Activated naive CD4-positive, alpha-beta T cell treated with anti-CD3 and anti-CD28 coated beads for 36 hours (primary cell): Measurements from ENCODE around the gene HOXB4. TPM values are rescaled to one million over a fixed set of nuclear protein-coding genes. Genes with fewer than 3 reads are reported as not detected.
A peak's percentile ranks its signal among the peaks of the same experiment; 100 is the strongest.

Source experiments
- CTCF ChIA-PET: fragments of 350-600 bp; sonication (Branson Sonifier 250); formaldehyde crosslinking; loops from one replicate; lab custom pipeline; 2021; ENCODE audit warnings: antibody characterized with exemption; lab: Charles Lee
- DNase-seq: peaks from one replicate; pipeline ENCODE4 v3.0.0-alpha.2; 2020
- H3K27ac Mint-ChIP-seq: one replicate; pipeline ENCODE4 v1.8.0; 2021; ENCODE audit warnings: mild to moderate bottlenecking, mixed read lengths
- H3K27me3 Mint-ChIP-seq: one replicate; pipeline ENCODE4 v1.8.0; 2021; ENCODE audit warnings: low read depth, mixed read lengths
- H3K36me3 Mint-ChIP-seq: one replicate; pipeline ENCODE4 v1.8.0; 2021; ENCODE audit warnings: low read depth, mixed read lengths
- H3K4me1 Mint-ChIP-seq: one replicate; pipeline ENCODE4 v1.8.0; 2021; ENCODE audit warnings: low read depth, mixed read lengths
- H3K4me3 Mint-ChIP-seq: one replicate; pipeline ENCODE4 v1.8.0; 2021; ENCODE audit warnings: mild to moderate bottlenecking, moderate library complexity, mixed read lengths
- H3K9me3 Mint-ChIP-seq: one replicate; pipeline ENCODE4 v1.8.0; 2021; ENCODE audit warnings: mixed read lengths
- intact Hi-C: fragments of 100-400 bp; cut with micrococcal nuclease; formaldehyde crosslinking; loops from one replicate; pipeline ENCODE4 v1.15.1; 2023
- total RNA-seq, 2 experiments: library from RNA; stranded (reverse); gene quantifications; one replicate each; pipeline ENCODE4 v1.2.3, GENCODE V29; 2021

The HOXB4 gene
- total RNA-seq, 2 experiments from 2014 or later, result 2.3 to 2.5 TPM

DNA sequence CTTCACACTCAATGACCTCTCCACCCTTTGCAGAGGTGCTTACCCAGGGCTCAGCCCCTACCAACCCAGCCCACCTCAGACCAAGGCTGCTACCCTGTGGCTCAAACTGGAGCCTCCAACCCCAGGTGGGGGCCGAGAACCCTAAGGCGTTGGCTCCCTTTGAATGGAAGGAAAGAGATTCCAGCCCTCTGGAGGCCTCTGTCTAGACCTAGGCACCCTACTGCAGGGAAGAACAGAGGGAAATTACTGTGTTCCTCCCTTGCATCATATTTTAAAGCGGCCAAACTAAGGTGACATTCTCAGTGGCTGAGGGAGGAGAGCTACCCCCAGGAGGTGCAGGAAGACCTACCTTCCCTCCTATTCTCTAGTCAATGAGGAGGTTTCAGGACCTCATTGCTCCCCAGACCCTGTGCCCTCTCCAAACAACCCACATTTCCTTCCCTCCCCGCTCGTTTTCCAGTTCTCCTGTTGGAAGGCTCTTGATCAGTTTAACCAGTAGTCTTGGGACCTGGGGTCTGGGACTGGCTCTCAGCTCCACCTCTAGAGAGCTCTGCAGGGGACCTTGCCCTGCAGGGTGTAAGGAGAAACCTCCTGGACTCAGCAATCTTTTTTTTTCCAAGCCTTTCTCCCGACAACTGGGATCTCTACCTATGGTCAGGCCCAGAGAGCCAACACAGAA lies 42.5 kb upstream of the HOXB4 start:
- Mint-ChIP-seq H3K4me3 (no peak overlapping the region), H3K27ac (no peak overlapping the region), H3K36me3 (no peaks in the 10 kb centered on the region), H3K27me3 (peaks cover 78% of the 10 kb centered on the region), H3K9me3 (no peaks in the 10 kb centered on the region), H3K4me1 (peaks cover 23% of the 10 kb centered on the region)
- no peak for DNase-seq
- intact Hi-C loops, result no loop called here
- CTCF ChIA-PET, result interaction anchor here (1.0 kb wide), 1 partner anchor 74 kb away, joined by 3 read pairs; no protein-coding TSS in a partner anchor

DNA sequence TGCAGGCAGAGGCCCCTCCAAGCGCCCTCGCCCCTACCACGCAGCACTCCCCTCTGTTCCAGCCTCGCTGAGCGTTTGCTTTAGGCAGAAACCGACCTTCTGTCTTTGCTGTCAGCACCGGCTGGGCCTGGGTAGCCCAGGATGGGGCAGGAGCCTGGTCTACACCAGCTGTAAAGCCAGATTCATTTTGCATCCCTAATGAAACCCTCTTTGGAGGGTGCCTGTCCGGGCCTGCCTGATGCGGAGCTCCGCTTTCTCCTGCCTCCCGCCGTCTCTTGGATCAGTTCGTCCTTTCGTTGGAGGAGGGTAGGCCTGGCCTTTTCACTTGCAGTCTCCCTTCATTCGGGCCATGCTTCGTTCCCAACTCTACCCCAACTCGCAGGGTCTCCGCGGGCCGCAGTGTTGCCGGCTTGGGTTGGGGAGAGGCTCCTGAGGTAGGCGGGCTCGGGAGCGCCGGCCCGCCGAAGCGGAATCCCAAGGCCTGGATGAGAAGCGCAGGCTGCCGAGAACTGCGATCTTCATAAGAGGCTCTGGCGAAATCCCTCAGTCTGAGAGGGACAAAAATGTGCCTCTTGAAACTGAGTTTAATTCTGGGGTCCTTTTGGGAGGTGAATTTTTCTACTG lies 41.8 kb upstream of the HOXB4 start:
- Mint-ChIP-seq H3K4me3 (no peak overlapping the region), H3K27ac (no peak overlapping the region), H3K4me1 (peaks cover 29% of the 10 kb centered on the region), H3K36me3 (no peaks in the 10 kb centered on the region), H3K9me3 (no peaks in the 10 kb centered on the region), H3K27me3 (peaks cover 82% of the 10 kb centered on the region)
- CTCF ChIA-PET, result interaction anchor here (1.0 to 1.4 kb wide), 4 partner anchors 10 to 546 kb away, joined by 3 to 5 read pairs (median 4); no protein-coding TSS in a partner anchor
- DNase-seq, result no peak
- intact Hi-C loops, result loop anchor here (2.0 kb wide), 1 partner anchor 595 kb away; no protein-coding TSS in a partner anchor

DNA sequence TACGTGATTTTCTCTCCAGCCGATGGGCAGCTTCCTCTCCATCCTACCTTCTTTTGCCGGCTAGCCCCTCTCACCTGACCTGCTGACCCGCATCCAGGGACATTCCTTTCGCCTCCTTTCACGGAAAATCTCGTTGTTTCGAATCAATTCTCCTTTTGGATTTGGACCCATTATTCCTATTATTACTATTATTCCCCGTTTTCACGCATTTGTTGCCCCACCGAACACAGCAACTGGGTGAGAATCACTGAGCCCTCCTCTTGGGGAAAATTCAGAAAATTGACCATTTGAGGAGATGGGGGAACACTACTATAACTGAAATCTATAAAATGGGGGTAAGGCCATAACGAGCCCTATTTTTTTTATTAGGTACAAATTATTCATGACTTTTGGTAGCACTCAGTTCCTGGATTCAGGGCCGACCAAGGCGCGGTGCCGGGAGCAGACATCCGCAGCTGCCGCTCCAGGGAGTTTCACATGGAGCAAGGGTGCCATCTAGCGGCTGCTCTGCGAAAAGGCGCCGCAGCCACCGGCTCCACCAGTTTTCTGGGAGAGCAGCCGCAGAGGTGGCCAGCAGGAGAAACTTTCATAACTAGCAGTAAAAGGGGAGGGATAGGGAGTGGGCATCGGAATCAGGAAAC lies 40.2 kb upstream of the HOXB4 start:
- Mint-ChIP-seq H3K27me3 (peaks cover 84% of the 10 kb centered on the region), H3K27ac (no peak overlapping the region), H3K4me3 (no peak overlapping the region)

DNA sequence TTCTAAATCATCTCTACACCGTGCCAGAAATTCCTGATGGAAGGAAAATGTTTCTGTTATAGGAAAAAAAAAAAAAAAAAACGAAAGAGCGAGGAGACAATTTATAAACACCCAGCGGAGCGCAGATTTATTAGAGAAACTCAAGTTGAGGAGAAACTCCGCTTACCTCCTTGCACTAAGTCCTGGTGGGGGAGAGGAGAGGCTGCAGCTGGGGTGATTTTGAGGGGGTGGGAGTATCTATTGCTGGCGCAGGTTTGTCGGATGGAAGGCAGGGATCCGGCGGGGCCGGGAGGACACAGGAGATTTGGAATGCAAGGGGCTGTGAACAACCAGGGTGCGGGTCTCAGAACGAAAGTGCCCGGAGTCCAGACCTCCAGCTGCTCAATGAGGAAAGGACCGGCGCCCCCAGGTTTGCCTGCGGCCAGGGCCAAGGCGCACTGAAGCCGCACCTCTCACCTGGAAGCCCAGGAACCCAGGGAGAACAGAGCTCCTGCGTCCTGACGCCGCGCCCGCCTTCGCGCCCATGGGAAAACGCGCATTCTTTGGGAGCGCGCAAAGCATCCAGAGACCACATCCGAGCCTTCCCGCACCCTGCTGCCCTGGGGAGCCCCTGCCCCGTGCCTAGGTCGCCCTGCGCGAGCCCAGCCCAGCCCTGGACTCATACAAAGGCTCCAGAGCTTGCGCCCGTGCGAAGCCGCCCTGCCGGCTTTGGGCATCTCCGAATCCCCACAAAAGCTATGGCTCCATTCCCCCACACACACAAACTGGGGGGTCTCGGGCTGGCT lies 39.5 kb upstream of the HOXB4 start:
- Mint-ChIP-seq H3K4me1 (peaks cover 42% of the 10 kb centered on the region), H3K27me3 (peaks cover 83% of the 10 kb centered on the region), H3K4me3 (no peak overlapping the region), H3K36me3 (no peaks in the 10 kb centered on the region), H3K9me3 (no peaks in the 10 kb centered on the region), H3K27ac (no peak overlapping the region)
- intact Hi-C loops, result loop anchor here (2.0 kb wide), 1 partner anchor 593 kb away; no protein-coding TSS in a partner anchor
- CTCF ChIA-PET, result interaction anchor here (0.6 to 2.5 kb wide), 14 partner anchors 8 to 537 kb away, joined by 3 to 15 read pairs (median 4); partner anchors contain the start of genes HOXB5 and HOXB6
- DNase-seq, result no peak

More for the DNA sequence above, 40.2 kb upstream of the HOXB4 start:
- no peaks in the 10 kb centered on the region for H3K36me3 Mint-ChIP-seq
- CTCF ChIA-PET, result interaction anchor here (0.6 to 2.5 kb wide), 17 partner anchors 9 to 545 kb away, joined by 3 to 15 read pairs (median 3); partner anchors contain the start of genes HOXB5 and HOXB6
- intact Hi-C loops, result loop anchor here (2.0 kb wide), 1 partner anchor 594 kb away; no protein-coding TSS in a partner anchor
- peak; percentile 88 for DNase-seq
- no peaks in the 10 kb centered on the region for H3K9me3 Mint-ChIP-seq
- H3K4me1 Mint-ChIP-seq, result peaks cover 40% of the 10 kb centered on the region

DNA sequence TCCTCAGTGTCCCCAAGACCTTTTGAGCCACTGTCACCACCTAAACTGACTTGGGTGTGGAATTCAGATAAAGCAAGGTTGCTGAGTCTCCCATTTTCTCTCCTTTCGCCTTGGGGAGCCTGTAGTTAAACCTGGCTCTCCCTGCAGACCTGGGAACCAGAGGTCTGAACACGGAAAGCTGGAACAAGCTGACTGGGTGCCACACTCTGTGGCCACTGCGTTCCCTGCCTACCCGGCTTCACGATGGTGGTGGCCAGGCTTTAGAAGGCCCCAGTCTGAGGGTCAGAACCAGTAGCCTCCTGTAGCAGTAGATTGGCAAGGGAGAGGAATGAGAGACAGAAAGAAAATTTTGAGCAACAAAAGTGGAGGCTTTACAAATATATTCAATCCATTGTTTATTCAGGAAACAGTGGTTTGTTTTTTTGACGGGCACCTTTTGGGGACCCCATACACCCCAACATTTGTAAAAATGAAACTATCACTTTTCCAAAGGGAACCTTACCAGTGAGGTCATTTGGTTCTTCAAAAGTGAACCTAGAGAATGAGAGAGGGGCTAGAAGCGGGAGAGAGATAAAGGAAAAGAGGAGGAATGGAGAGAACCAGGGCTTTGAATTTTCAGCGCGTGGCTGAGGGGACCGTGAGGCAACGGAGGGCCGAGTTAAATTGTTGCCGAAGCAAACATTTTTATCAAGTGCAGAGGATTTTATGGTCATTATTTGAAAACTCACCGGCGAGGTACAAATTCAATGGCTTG lies 38.7 kb upstream of the HOXB4 start:
- no peaks in the 10 kb centered on the region for H3K36me3 Mint-ChIP-seq
- H3K4me1 Mint-ChIP-seq, result peaks cover 47% of the 10 kb centered on the region
- H3K27me3 Mint-ChIP-seq, result peaks cover 82% of the 10 kb centered on the region
- CTCF ChIA-PET, result interaction anchor here (0.6 to 2.5 kb wide), 8 partner anchors 8 to 170 kb away, joined by 3 to 15 read pairs (median 7); partner anchors contain the start of genes HOXB5 and HOXB6
- H3K27ac Mint-ChIP-seq, result no peak overlapping the region
- no peak overlapping the region for H3K4me3 Mint-ChIP-seq
- intact Hi-C loops, result no loop called here
- H3K9me3 Mint-ChIP-seq, result no peaks in the 10 kb centered on the region
- DNase-seq, result no peak

DNA sequence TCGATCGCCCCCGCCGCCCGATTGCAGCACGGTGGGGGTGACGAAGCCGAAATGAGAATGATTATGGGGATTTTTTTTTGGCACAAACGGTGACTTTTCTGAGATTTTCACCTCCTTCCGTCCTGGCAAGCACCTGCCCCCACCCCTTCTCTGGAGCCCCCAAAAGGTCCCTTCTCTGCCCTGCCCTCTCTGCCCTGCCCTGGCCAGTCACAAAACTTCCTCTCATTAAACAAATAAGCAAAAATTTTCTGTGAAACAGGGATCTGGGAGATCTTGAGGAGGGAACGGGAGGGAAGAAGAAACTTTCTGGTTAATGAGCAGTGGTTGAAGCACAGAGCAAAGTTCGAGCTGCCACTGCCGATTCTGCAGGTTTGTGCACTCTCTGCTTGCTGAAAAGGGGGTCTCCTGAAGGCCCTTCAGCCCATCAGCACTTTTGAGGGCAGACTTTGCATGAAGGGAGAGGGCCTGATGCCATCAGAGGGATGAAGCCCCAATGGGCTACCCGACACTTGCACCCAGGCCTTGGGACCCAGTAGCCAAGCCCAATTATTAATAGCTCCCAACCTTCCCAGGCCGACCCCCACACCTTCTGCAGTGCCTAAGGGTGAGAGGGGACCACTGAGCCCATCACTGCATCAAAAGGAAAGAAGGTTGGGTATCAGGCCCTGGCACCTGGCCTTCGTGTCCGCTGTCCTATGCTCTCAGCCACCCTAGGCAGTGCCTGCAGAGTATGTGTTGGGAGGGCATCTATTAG lies 38.0 kb upstream of the HOXB4 start:
- no peak overlapping the region for H3K27ac Mint-ChIP-seq
- H3K9me3 Mint-ChIP-seq, result no peaks in the 10 kb centered on the region
- CTCF ChIA-PET, result interaction anchor here (0.6 to 1.8 kb wide), 6 partner anchors 8 to 25 kb away, joined by 3 to 5 read pairs (median 4); no protein-coding TSS in a partner anchor
- no peak for DNase-seq
- intact Hi-C loops, result no loop called here
- H3K4me1 Mint-ChIP-seq, result peaks cover 53% of the 10 kb centered on the region
- H3K27me3 Mint-ChIP-seq, result peaks cover 82% of the 10 kb centered on the region
- no peaks in the 10 kb centered on the region for H3K36me3 Mint-ChIP-seq
- no peak overlapping the region for H3K4me3 Mint-ChIP-seq

DNA sequence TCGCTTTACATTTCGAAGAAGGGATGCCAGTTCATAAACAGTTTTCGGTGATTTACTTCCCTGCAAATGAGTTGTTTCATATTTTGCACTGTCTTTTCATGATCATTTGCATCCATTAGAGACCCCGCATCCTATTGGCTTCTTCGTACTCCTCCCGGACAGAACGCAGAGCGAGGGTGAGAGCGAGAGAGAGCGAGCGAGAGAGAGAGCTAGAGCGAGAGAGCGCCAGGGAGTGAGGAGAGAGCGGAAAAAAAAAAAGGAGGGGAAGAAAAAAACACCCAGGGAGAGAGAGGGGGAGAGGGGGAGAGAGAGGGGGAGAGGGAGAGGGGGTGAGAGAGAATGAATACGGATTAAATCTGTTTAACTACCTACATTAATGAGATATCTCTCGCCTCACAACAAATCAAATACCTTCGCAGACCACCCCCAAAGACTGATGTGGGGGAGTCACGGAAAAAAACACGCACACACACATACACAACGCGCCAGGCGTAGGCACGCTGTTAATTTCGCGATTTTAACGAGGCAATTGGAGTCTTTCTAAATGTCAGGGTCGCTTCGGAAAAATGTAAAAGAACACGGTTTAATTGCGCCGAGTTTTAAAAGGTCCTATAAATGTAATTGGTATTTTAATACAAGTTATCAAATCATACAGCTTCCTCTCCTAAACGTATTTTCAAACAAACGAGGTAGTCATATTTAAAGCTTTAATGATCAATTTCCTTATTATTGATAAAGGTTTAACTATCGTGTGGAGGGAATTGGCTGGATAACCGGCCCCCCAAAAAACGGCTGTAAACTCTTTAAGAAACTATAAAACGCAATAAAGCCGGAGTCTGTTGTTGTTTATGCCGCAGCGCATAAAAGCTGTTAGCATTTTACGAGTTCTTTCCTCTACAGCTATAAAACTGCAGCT lies 37.2 kb upstream of the HOXB4 start, which contains the start of gene HOXB8:
Gene HOXB8 (minus strand): TSS at position 246 of the 916 bp plus-strand sequence. CDS start 588 bp downstream, outside the sequence.
- Mint-ChIP-seq H3K27ac (no peak within 1 kb of the TSS), H3K27me3 (peaks cover 77% of the 10 kb centered on the region), H3K9me3 (no peaks in the 10 kb centered on the region), H3K4me3 (peak within 1 kb of the TSS; percentile 27), H3K36me3 (no peaks in the 10 kb centered on the region), H3K4me1 (peaks cover 56% of the 10 kb centered on the region)
- intact Hi-C loops, result no loop called here
- CTCF ChIA-PET, result interaction anchor here (0.7 to 2.7 kb wide), 12 partner anchors 8 to 353 kb away, joined by 3 to 19 read pairs (median 4); partner anchors contain the start of genes HOXB5 and HOXB9
- DNase-seq, result no peak

DNA sequence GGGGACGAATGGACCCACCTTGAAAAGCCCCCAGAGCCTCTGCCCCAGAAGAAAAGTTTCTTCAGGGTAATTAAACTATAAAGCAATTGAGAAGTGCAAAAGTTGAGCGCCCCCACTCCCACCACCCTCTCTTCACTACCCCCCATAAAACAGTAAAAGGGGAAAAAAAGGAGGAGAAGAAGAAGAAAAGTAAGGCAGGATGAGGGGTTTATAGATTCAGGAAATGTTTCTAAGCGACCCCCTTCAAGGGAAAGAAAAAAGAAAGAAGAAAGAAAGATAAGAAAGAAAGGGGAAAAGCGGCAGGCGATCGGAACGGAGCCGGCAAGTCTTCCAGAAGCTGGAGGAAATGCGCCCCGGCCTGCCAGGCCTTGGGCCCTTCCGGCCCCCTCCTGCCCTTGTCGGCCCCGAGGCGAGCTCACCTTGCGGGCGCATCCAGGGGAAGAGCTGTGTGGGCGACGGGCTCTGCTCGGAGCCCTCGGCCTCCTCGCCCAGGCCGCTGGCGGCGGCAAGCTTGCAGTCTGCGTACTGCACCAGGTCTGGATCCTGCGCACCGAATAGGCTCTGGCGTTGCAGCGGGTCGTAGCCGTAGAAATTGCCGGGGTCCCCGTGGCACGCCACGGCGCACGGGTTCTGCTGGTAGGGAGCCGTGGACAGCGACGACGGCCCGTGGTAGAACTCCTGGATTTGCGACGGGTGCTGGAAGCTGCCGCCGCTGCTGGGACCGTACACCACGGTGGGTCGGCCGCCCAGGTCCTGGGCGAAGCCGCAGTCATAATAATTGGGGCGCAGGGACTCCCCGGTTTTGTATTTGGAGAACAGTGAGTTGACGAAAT lies 35.9 kb upstream of the HOXB4 start:
- H3K36me3 Mint-ChIP-seq, result no peaks in the 10 kb centered on the region
- H3K4me1 Mint-ChIP-seq, result peaks cover 52% of the 10 kb centered on the region
- H3K27ac Mint-ChIP-seq, result no peak overlapping the region
- intact Hi-C loops, result loop anchor here (1.0 to 5.0 kb wide), 3 partner anchors 12 to 108 kb away; partner anchors contain the start of genes HOXB9, PRAC1 and PRAC2
- CTCF ChIA-PET, result interaction anchor here (0.6 to 2.7 kb wide), 11 partner anchors 9 to 433 kb away, joined by 3 to 19 read pairs (median 4); partner anchors contain the start of genes HOXB5 and HOXB9
- no peaks in the 10 kb centered on the region for H3K9me3 Mint-ChIP-seq
- peak; percentile 29 for DNase-seq
- H3K27me3 Mint-ChIP-seq, result peaks cover 77% of the 10 kb centered on the region
- peak overlapping the region; percentile 42 for H3K4me3 Mint-ChIP-seq
